ENCODE results near the gene COL25A1. TPM values are rescaled to one million over a fixed set of nuclear protein-coding genes. Genes with fewer than 3 reads are reported as not detected.

Gene COL25A1
- total RNA-seq, 1 donor from 2014 or later: 1.00 TPM

- no peak for DNase-seq (ENCODE audit: low spot score)
- intact Hi-C loops (cut with DNase I): no loop called here
These were observed 71.1 kb downstream of the COL25A1 start for GRCh38 chr4:109231331-109231730.

- DNase-seq (ENCODE audit: low spot score): no peak
- intact Hi-C loops (cut with DNase I): no loop called here
These were observed 73.4 kb downstream of the COL25A1 start for GRCh38 chr4:109229028-109229427.

GRCh38 chr4:109218288-109218687, 84.2 kb downstream of the COL25A1 start:
- no peak for DNase-seq (ENCODE audit: low spot score)
- intact Hi-C loops (cut with DNase I): no loop called here

- intact Hi-C loops (cut with DNase I): no loop called here
- no peak for DNase-seq (ENCODE audit: low spot score)
These were observed 86.3 kb downstream of the COL25A1 start for GRCh38 chr4:109216085-109216696.

GRCh38 chr4:109215506-109215905, 87.0 kb downstream of the COL25A1 start:
- intact Hi-C loops (cut with DNase I): no loop called here

GRCh38 chr4:109214622-109215301, 87.7 kb downstream of the COL25A1 start:
- intact Hi-C loops (cut with DNase I): no loop called here
- no peak for DNase-seq (ENCODE audit: low spot score)

More at GRCh38 chr4:109215506-109215905, 87.0 kb downstream of the COL25A1 start:
- no peak for DNase-seq (ENCODE audit: low spot score)

GRCh38 chr4:109213056-109213455, 89.4 kb downstream of the COL25A1 start:
- intact Hi-C loops (cut with DNase I): no loop called here
- DNase-seq (ENCODE audit: low spot score): no peak

- DNase-seq (ENCODE audit: low spot score): no peak
- intact Hi-C loops (cut with DNase I): no loop called here
These were observed 90.8 kb downstream of the COL25A1 start for GRCh38 chr4:109211671-109212070.

- no peak for DNase-seq (ENCODE audit: low spot score)
- intact Hi-C loops (cut with DNase I): no loop called here
These were observed 92.8 kb downstream of the COL25A1 start for GRCh38 chr4:109209647-109210046.

GRCh38 chr4:109207898-109208297, 94.6 kb downstream of the COL25A1 start:
- DNase-seq (ENCODE audit: low spot score): no peak
- intact Hi-C loops (cut with DNase I): no loop called here

- intact Hi-C loops (cut with DNase I): no loop called here
- no peak for DNase-seq (ENCODE audit: low spot score)
These were observed 95.4 kb downstream of the COL25A1 start for GRCh38 chr4:109207061-109207460.

- intact Hi-C loops (cut with DNase I): no loop called here
- no peak for DNase-seq (ENCODE audit: low spot score)
These were observed 95.8 kb downstream of the COL25A1 start for GRCh38 chr4:109206620-109207019.

- DNase-seq (ENCODE audit: low spot score): no peak
- intact Hi-C loops (cut with DNase I): no loop called here
These were observed 97.3 kb downstream of the COL25A1 start for GRCh38 chr4:109205186-109205585.

- intact Hi-C loops (cut with DNase I): no loop called here
- no peak for DNase-seq (ENCODE audit: low spot score)
These were observed 102.9 kb downstream of the COL25A1 start for GRCh38 chr4:109199585-109199984.

GRCh38 chr4:109195646-109196045, 106.8 kb downstream of the COL25A1 start:
- intact Hi-C loops (cut with DNase I): no loop called here

GRCh38 chr4:109191216-109191615, 111.2 kb downstream of the COL25A1 start:
- no peak for DNase-seq (ENCODE audit: low spot score)
- intact Hi-C loops (cut with DNase I): no loop called here

More at GRCh38 chr4:109195646-109196045, 106.8 kb downstream of the COL25A1 start:
- DNase-seq (ENCODE audit: low spot score): no peak

GRCh38 chr4:109186458-109186945, 116.0 kb downstream of the COL25A1 start:
- intact Hi-C loops (cut with DNase I): no loop called here

GRCh38 chr4:109185951-109186350, 116.5 kb downstream of the COL25A1 start:
- intact Hi-C loops (cut with DNase I): no loop called here
- DNase-seq (ENCODE audit: low spot score): no peak

More at GRCh38 chr4:109186458-109186945, 116.0 kb downstream of the COL25A1 start:
- DNase-seq (ENCODE audit: low spot score): no peak

GRCh38 chr4:109185548-109185947, 116.9 kb downstream of the COL25A1 start:
- no peak for DNase-seq (ENCODE audit: low spot score)
- intact Hi-C loops (cut with DNase I): no loop called here

GRCh38 chr4:109184491-109184961, 117.9 kb downstream of the COL25A1 start:
- intact Hi-C loops (cut with DNase I): no loop called here
- DNase-seq (ENCODE audit: low spot score): no peak

- DNase-seq (ENCODE audit: low spot score): no peak
- intact Hi-C loops (cut with DNase I): no loop called here
These were observed 118.4 kb downstream of the COL25A1 start for GRCh38 chr4:109183931-109184490.

All from cardiac septum (tissue), 1 donor.